ENCODE data around the gene BIN2. TPM values are rescaled to one million over a fixed set of nuclear protein-coding genes. Genes with fewer than 3 reads are reported as not detected.
"Not testable (repeated sequence)": the region's sequence is repeated elsewhere in the genome, so short reads cannot be mapped to it uniquely, and the experiment has no call there.

BIN2 gene
- total RNA-seq, 4 donors from 2014 or later, result 1.7 to 8.3 (median 2.9) TPM

GRCh38 chr12:51293696-51294095 lies 30.3 kb downstream of the BIN2 start:
- TF ChIP-seq EP300 (IDR thresholded peaks at IDR 0.05) (no peak), CTCF (IDR thresholded peaks at IDR 0.05) (no peak), POLR2A (IDR thresholded peaks at IDR 0.05; ENCODE audit: low read depth) (no peak), POLR2AphosphoS5 (IDR thresholded peaks at IDR 0.05) (no peak)
- H3K36me3 ChIP-seq, result no peaks in the 10 kb centered on the region
- intact Hi-C loops (cut with DNase I), result no loop called here

DNA sequence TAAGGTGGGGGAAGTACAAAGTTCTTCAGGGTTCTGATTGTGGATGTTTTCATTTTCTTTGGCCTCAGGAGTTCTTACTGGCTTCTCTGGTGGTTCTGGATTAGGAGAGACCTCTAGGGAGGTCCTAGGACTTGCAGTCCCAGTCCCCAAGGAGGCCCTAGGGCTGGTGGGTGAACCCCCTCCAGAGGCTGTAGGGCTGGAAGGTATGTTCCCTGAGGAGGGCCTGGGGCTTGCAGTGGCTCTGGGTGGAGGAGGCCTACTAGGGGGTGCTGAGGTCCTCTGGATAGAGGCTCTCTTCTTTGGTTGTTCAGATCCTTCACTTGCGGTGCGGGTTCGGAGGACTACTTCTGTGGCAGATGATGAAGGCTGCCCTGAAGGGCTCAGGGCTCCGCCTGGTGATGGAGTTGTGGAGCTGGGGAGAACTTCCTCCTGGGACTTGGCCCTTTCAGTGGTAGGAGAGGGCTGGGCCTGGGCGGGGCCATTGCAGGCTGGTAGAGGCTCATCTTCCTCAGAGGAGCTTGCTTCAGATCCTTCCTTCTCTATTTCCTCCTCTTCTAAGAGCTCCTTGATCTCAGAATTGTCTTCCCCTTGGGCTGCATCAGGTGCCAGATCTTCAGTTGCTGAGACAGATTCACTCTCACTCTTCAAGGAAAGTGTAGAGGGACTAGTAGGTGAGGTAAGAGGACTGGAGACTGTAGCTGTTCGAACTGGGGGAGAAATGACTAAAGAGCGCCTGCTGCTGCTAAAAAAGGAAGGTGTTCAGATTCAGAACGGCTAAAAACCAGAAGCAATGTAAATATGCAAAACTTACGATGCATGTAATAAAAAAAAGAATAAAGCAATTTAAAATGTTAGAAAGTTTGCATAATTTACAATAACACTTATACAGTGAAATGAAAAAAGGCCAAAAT lies 32.1 kb downstream of the BIN2 start:
- H3K27me3 ChIP-seq; H3K9me3 ChIP-seq; H3K4me1 ChIP-seq; H3K27ac ChIP-seq (replicated peaks in 1 of 4); H3K36me3 ChIP-seq; intact Hi-C loops (cut with DNase I); DNase-seq (ENCODE audit: extremely low spot score); H3K4me3 ChIP-seq: not testable (repeated sequence)
- 83% methylated on average over 8 of the region's 9 CpGs for whole genome bisulfite sequencing

More at GRCh38 chr12:51293696-51294095, 30.3 kb downstream of the BIN2 start:
- H3K4me1 ChIP-seq, result no peaks in the 10 kb centered on the region
- no peaks in the 10 kb centered on the region for H3K27me3 ChIP-seq
- H3K9me3 ChIP-seq, result no peaks in the 10 kb centered on the region
- H3K4me3 ChIP-seq, result no peak overlapping the region
- no peak for DNase-seq (ENCODE audit: extremely low spot score)
- no peak overlapping the region for H3K27ac ChIP-seq (replicated peaks in 1 of 4)

- TF ChIP-seq CTCF (IDR thresholded peaks at IDR 0.05) (no peak), POLR2A (IDR thresholded peaks at IDR 0.05; ENCODE audit: low read depth) (no peak), EP300 (IDR thresholded peaks at IDR 0.05) (no peak), POLR2AphosphoS5 (IDR thresholded peaks at IDR 0.05) (no peak)
- 98% methylated on average over 1 of the region's 1 CpG for WGBS
- H3K4me1 ChIP-seq, result no peaks in the 10 kb centered on the region
- intact Hi-C loops (cut with DNase I), result no loop called here
- DNase-seq (ENCODE audit: extremely low spot score), result no peak
- H3K27ac ChIP-seq (replicated peaks in 1 of 4), result no peak overlapping the region
- no peaks in the 10 kb centered on the region for H3K36me3 ChIP-seq
- no peaks in the 10 kb centered on the region for H3K9me3 ChIP-seq
- H3K27me3 ChIP-seq, result peaks cover 0 to 8% (median 0%) of the 10 kb centered on the region in 4 donors
- H3K4me3 ChIP-seq, result no peak overlapping the region
These were observed 38.1 kb downstream of the BIN2 start for GRCh38 chr12:51285843-51286242.

DNA sequence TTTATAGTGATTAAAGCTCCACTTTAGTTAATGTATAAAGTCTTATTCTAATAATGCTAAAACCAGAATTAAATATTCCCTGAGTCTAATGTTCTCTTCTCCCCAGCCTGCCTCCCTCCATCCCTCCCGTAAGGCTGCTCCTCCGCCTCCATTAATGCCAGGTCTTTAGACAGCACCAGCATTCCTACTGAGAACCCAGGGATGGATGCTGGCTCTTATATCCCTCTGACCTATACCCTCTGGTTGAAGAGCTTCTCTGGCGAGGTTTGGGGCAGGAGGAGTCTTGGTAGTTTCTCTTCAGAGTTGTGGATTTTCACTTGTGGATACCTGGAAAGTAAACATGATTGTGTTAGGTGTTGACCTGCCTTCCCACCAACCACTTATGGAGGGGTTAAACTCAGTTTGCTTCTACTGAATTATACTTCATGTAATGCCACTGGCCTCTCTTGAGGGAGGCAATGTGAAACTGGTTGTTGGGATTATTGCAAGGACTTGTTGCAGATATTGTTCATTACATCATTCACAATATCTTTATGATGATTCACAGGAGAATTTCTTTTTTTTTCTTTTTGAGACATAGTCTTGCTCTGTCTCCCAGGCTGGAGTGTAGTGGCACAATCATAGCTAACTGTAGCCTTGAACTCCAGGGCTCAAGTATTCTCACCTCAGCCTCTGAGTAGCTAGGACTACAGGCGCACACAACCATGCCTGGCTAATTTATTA lies 42.6 kb downstream of the BIN2 start:
- no peaks in the 10 kb centered on the region for H3K9me3 ChIP-seq
- no peak overlapping the region for H3K4me3 ChIP-seq
- no peaks in the 10 kb centered on the region for H3K4me1 ChIP-seq
- intact Hi-C loops (cut with DNase I), result no loop called here
- peaks cover 0 to 8% (median 0%) of the 10 kb centered on the region in 4 donors for H3K27me3 ChIP-seq
- DNase-seq (ENCODE audit: extremely low spot score), result no peak
- WGBS, result 83% methylated on average over 4 of the region's 4 CpGs
- TF ChIP-seq POLR2A (IDR thresholded peaks at IDR 0.05; ENCODE audit: low read depth) (no peak), EP300 (IDR thresholded peaks at IDR 0.05) (no peak), CTCF (IDR thresholded peaks at IDR 0.05) (no peak), POLR2AphosphoS5 (IDR thresholded peaks at IDR 0.05) (no peak)
- no peaks in the 10 kb centered on the region for H3K36me3 ChIP-seq
- no peak overlapping the region for H3K27ac ChIP-seq (replicated peaks in 1 of 4)

DNA sequence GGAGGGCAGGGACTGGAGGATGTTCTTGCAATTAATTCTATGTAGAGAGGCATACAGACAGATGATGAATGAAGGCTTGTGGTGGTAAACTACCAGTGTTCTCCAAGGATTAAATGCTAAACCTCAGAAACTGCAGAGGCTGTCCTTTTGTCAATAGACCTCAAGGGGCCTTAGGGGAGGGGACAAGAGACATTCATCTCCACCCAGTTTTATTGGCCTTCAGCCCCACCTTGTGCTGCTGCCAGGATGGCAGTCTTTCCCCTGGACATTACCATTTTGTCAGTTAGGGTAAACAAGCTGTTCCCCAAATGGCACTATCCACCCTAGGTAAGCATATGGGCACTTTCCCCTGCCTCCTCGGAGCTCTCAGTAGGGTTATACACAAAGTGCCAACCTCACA lies 48.9 kb downstream of the BIN2 start:
- Histone ChIP-seq H3K4me1 (peaks cover 0 to 17% (median 11%) of the 10 kb centered on the region in 4 donors), H3K27ac (replicated peaks in 1 of 4) (no peak overlapping the region), H3K4me3 (no peak overlapping the region), H3K9me3 (no peaks in the 10 kb centered on the region), H3K27me3 (peaks cover 0 to 36% (median 6%) of the 10 kb centered on the region in 4 donors), H3K36me3 (no peaks in the 10 kb centered on the region)
- DNase-seq (ENCODE audit: extremely low spot score), result no peak
- intact Hi-C loops (cut with DNase I), result no loop called here
- TF ChIP-seq POLR2AphosphoS5 (IDR thresholded peaks at IDR 0.05) (no peak), POLR2A (IDR thresholded peaks at IDR 0.05; ENCODE audit: low read depth) (no peak), CTCF (IDR thresholded peaks at IDR 0.05) (no peak), EP300 (IDR thresholded peaks at IDR 0.05) (no peak)
- no CpG with 5 or more reads among the region's 1 CpG for WGBS

GRCh38 chr12:51272810-51273209 lies 51.2 kb downstream of the BIN2 start:
- intact Hi-C loops (cut with DNase I); H3K27ac ChIP-seq (replicated peaks in 1 of 4); H3K4me3 ChIP-seq; H3K36me3 ChIP-seq; H3K9me3 ChIP-seq; DNase-seq (ENCODE audit: extremely low spot score): not testable (repeated sequence)
- Histone ChIP-seq H3K27me3 (peaks cover 0 to 47% (median 6%) of the 10 kb centered on the region in 4 donors), H3K4me1 (peaks cover 0 to 23% (median 21%) of the 10 kb centered on the region in 4 donors)
- 95% methylated on average over 7 of the region's 7 CpGs for WGBS
